ENCODE measurements around the gene FLNB. TPM values are rescaled to one million over a fixed set of nuclear protein-coding genes. Genes with fewer than 3 reads are reported as not detected.

The FLNB gene
- total and polyA plus RNA-seq, 2 of the 4 experiments (the other 2 are of a cell fraction) = 78.0 to 136 TPM

DNA sequence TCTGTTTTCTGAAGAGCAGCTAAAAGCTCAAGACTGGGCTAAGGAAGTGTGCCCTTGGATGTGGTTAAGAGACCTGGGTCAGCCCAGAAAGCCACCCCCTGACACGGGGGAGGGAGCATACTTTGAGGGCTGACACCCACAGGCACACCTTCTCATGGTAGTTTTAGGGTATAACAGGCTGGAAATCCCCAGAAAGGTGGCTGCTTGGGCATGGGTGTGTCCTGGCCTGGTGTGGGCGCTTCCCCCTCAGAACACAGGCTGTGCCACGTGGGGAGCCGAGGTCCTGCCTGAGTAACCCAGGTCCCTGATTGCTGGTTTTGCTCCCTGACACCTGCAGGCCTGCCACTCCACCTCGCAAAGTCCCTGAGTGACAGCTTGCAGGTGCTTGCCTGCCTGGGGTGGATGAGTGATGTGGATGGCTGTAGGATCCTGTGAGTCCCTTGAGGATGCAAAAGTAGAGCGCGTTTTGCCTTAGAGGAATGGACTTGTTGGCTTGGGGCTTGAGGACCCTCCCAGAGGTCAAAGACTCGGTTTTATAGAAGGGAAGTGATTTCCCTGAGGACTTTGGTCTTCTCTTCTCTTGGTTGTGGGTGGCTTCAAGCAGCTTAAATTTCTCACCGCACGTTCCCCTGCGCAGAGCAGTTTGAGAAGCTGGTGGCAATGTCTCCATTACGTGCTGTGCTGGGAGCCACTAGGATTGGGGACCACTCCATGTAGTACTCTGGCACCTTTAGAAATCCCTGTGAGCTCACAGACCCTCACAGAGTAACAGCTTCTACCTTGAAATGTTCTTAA lies 108.1 kb downstream of the FLNB start (continued):
- TF ChIP-seq, protein P1, sequence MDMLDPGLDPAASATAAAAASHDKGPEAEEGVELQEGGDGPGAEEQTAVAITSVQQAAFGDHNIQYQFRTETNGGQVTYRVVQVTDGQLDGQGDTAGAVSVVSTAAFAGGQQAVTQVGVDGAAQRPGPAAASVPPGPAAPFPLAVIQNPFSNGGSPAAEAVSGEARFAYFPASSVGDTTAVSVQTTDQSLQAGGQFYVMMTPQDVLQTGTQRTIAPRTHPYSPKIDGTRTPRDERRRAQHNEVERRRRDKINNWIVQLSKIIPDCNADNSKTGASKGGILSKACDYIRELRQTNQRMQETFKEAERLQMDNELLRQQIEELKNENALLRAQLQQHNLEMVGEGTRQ (IDR thresholded peaks at IDR 0.05; ENCODE audit: low read depth, low read length) = no peak

DNA sequence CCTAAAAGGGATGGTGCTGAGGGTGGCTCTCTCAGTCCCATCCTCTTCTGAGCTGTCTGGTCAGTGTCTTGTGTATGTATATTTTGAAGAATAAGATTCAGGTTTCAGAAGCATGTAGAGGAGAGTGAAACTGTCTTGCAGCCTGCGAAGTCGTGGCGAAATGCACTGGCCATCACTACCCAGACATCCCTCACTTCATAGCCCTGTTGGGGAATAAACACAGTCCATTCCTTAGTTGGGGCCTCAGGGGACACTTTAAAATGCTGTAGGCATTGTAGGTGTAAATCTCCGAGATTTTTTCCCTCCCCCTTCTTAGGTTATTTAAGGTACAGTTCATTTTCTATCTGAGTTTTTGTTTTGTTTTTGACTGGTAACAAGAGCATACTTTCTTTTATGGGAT lies 108.8 kb downstream of the FLNB start:
- Histone ChIP-seq H2BK15ac (ENCODE audit: low read depth, low read length) (no peak overlapping the region), H3K36me3 (ENCODE audit: control insufficient read depth, insufficient read depth, low read length) (peaks cover 64% of the 10 kb centered on the region), H3K79me1 (ENCODE audit: low read depth in 1 of 2, low read length in 2 of 2) (peaks cover 52 to 60% of the 10 kb centered on the region in 2 experiments), H2BK5ac (ENCODE audit: low read depth, low read length, poor library complexity, severe bottlenecking) (peak overlapping the region; percentile 56), H3K9me1 (ENCODE audit: insufficient read depth, low read length) (peaks cover 24% of the 10 kb centered on the region), H3K4me2 (ENCODE audit: low read depth, low read length) (peak overlapping the region; percentile 55), H2BK120ac (ENCODE audit: low read depth, low read length) (peak overlapping the region; percentile 1), H3K23ac (ENCODE audit: low read depth, low read length) (no peak overlapping the region), H3K4ac (ENCODE audit: low read depth, low read length) (peak overlapping the region; percentile 70; the same call in 1 of the 2 replicates), H2AFZ (replicated peaks; ENCODE audit: low read length, poor library complexity) (no peak overlapping the region), H3K4me1 (ENCODE audit: control insufficient read depth, insufficient read depth, low read length) (peaks cover 17% of the 10 kb centered on the region), H3K27me3 (ENCODE audit: control insufficient read depth, insufficient read depth, low read length) (no peaks in the 10 kb centered on the region), H4K8ac (ENCODE audit: low read depth in 2 of 2, low read length in 2 of 2) (peak overlapping the region; percentile 35 to 79; a peak in 3 of 4 replicates), H4K20me1 (ENCODE audit: insufficient read depth, low read length) (0 out of 2 replicates have a peak, but pooled peaks cover 6% of the 10 kb centered on the region), H4K5ac (ENCODE audit: low read depth, low read length) (no peak overlapping the region), H3K4me3 (ENCODE audit: insufficient read depth, low read depth, low read length) (no peak overlapping the region), H3K9ac (ENCODE audit: low read depth, low read length) (peak overlapping the region; percentile 43; the same call in 1 of the 2 replicates), H2AK9ac (replicated peaks; ENCODE audit: low read depth, low read length, poor library complexity) (no peak overlapping the region), H3K14ac (replicated peaks; ENCODE audit: low read depth, low read length) (peak overlapping the region; percentile 27; the same call in 1 of the 2 replicates), H3K9me3 (ENCODE audit: control insufficient read depth, insufficient read depth, low read length) (no peaks in the 10 kb centered on the region), H3K56ac (ENCODE audit: extremely low read depth, insufficient read depth, low read length) (no peak overlapping the region; the same call in 1 of the 2 replicates), H4K91ac (ENCODE audit: insufficient read depth, low read depth, low read length) (no peak overlapping the region; the same call in 1 of the 2 replicates), H3K27ac (ENCODE audit: insufficient read depth, low read length) (peak overlapping the region; percentile 70; the same call in 1 of the 2 replicates), H2BK20ac (ENCODE audit: low read depth, low read length) (peak overlapping the region; percentile 6; the same call in 1 of the 2 replicates), H2AK5ac (ENCODE audit: low read depth, low read length) (no peak overlapping the region), H3K18ac (ENCODE audit: low read depth, low read length) (no peak overlapping the region)
- CTCF ChIA-PET = interaction anchor here (0.6 to 0.7 kb wide), 4 partner anchors 38 to 108 kb away, joined by 3 to 8 read pairs (median 4); no protein-coding TSS in a partner anchor
- dilution Hi-C loops (cut with HindIII; ENCODE audit: low sequenced_read_pairs, unreplicated experiment) (no loop called here), in situ Hi-C loops (cut with MboI; ENCODE audit: low sequenced_read_pairs) (no loop called here), intact Hi-C loops (cut with micrococcal nuclease) (loop anchor here (2.0 to 10.0 kb wide), 2 partner anchors 108 to 252 kb away; partner anchors contain the start of gene FLNB)
- no TSS peak for BruUV-seq (replicated peaks)
- peak; percentile 59 for ATAC-seq (ENCODE audit: low read depth)
- POLR2A ChIA-PET (ENCODE audit: unreplicated experiment) = no interaction called here
- WGBS, 2 experiments (ENCODE audit: extremely low coverage in 2 of 2, insufficient read length in 1 of 2) = no CpG with 5 or more reads among the region's 4 CpGs
- peak; percentile 10 for DNase-seq
- TF ChIP-seq MXI1 (IDR thresholded peaks at IDR 0.05; ENCODE audit: borderline replicate concordance, low read depth, low read length) (no peak), BHLHE40 (IDR thresholded peaks at IDR 0.05; ENCODE audit: low read depth, low read length) (no peak)
